B cell (primary cell): ENCODE data around the gene ANKRD50. TPM values are rescaled to one million over a fixed set of nuclear protein-coding genes. Genes with fewer than 3 reads are reported as not detected.
A peak's percentile ranks its signal among the peaks of the same experiment; 100 is the strongest.

ENCODE experiments used
- ATAC-seq: fragments of 200-7000 bp; cut with Tn5 transposase; one replicate; pipeline ENCODE4 v1.10.0; 2021; ENCODE audit warnings: low read depth, mild to moderate bottlenecking, moderate number of reproducible peaks, moderate library complexity
- CTCF ChIA-PET: fragments of 350-600 bp; sonication (Branson Sonifier 250); formaldehyde crosslinking; loops from one replicate; lab custom pipeline; 2021; ENCODE audit warnings: antibody characterized with exemption, inconsistent platforms; lab: Charles Lee
- POLR2A ChIA-PET: fragments of 350-600 bp; sonication (Branson Sonifier 250); formaldehyde crosslinking; loops from one replicate; lab custom pipeline; 2021; ENCODE audit warnings: antibody characterized with exemption; lab: Charles Lee
- DNase-seq: peaks from one replicate; pipeline ENCODE4 v3.0.0; 2013
- H2AFZ ChIP-seq: 2 replicates; pipeline ENCODE4 v1.6.1; 2012; ENCODE audit warnings: mild to moderate bottlenecking, low read depth, low read length; ENCODE audit not compliant: insufficient read depth, poor library complexity, severe bottlenecking
- H3K27ac ChIP-seq, 2 donors: 1 replicate in 1 of 2; 2 replicates in 1 of 2; pipeline ENCODE4 v1.5.1; 2012 to 2013; ENCODE audit warnings: low read length in 2 of 2, mild to moderate bottlenecking in 2 of 2, moderate library complexity in 1 of 2
- H3K27me3 ChIP-seq, 4 experiments: fragments of 200-600 bp in 1 of 4; sonication (generic) in 1 of 4; replicated peaks in 1 of 4; 1 replicate in 2 of 4; 2 replicates in 2 of 4; pipeline versions ENCODE4 v1.6.1 to v1.7.0; 2013 to 2016; ENCODE audit warnings: low read length in 3 of 4, mild to moderate bottlenecking in 2 of 4, mixed read lengths in 1 of 4, moderate library complexity in 1 of 4; ENCODE audit not compliant: insufficient read depth in 4 of 4, control insufficient read depth in 3 of 4; ENCODE audit errors: control extremely low read depth in 1 of 4
- H3K36me3 ChIP-seq, 2 experiments: replicated peaks in 1 of 2; 1 replicate in 1 of 2; 2 replicates in 1 of 2; pipeline versions ENCODE4 v1.6.1 to v1.7.1; 2013; ENCODE audit warnings: low read length in 1 of 2; ENCODE audit not compliant: insufficient read depth in 2 of 2, control insufficient read depth in 1 of 2; ENCODE audit errors: control extremely low read depth in 1 of 2, extremely low read depth in 1 of 2
- H3K4me1 ChIP-seq, 2 donors: fragments of 200-600 bp in 1 of 2; sonication (generic) in 1 of 2; 1 replicate in 1 of 2; 2 replicates in 1 of 2; pipeline versions ENCODE4 v1.5.1 to v1.6.1; 2013 to 2017; ENCODE audit warnings: low read length in 2 of 2; ENCODE audit not compliant: control insufficient read depth in 2 of 2, insufficient read depth in 2 of 2
- H3K4me2 ChIP-seq: replicated peaks from 2 replicates; pipeline ENCODE3; 2012; ENCODE audit warnings: mild to moderate bottlenecking, low read depth, low read length; ENCODE audit not compliant: poor library complexity, severe bottlenecking
- H3K4me3 ChIP-seq, 5 experiments: fragments of 200-600 bp in 1 of 5; sonication (generic) in 1 of 5; 1 replicate in 3 of 5; 2 replicates in 2 of 5; pipeline versions ENCODE4 v1.5.1 to v1.7.0; 2011 to 2016; ENCODE audit warnings: low read length in 4 of 5, mild to moderate bottlenecking in 4 of 5, low read depth in 2 of 5, control low read depth in 1 of 5, moderate library complexity in 1 of 5; ENCODE audit not compliant: insufficient read depth in 1 of 5; ENCODE audit errors: control extremely low read depth in 1 of 5, extremely low read depth in 1 of 5
- H3K79me2 ChIP-seq: fragments of 200-600 bp; sonication (generic); one replicate; pipeline ENCODE4 v1.6.0; 2016; ENCODE audit warnings: low read length; ENCODE audit not compliant: control insufficient read depth, insufficient read depth
- H3K9ac ChIP-seq: fragments of 200-600 bp; sonication (generic); 2 replicates; pipeline ENCODE4 v1.6.1; 2017; ENCODE audit warnings: mild to moderate bottlenecking, low read length, moderate library complexity
- H3K9me3 ChIP-seq, 3 donors: one replicate each; pipeline versions ENCODE4 v1.6.1 to v1.7.1; 2013; ENCODE audit warnings: low read length in 2 of 3; ENCODE audit not compliant: control insufficient read depth in 2 of 3, insufficient read depth in 1 of 3; ENCODE audit errors: control extremely low read depth in 1 of 3
- H4K20me1 ChIP-seq: 2 replicates; pipeline ENCODE4 v1.6.0; 2012; ENCODE audit warnings: mild to moderate bottlenecking, low read length; ENCODE audit not compliant: insufficient read depth, control insufficient read depth, poor library complexity, severe bottlenecking
- H3K27ac Mint-ChIP-seq: one replicate; pipeline ENCODE4 v1.8.0; 2021; ENCODE audit warnings: mixed read lengths
- H3K27me3 Mint-ChIP-seq: one replicate; pipeline ENCODE4 v1.8.0; 2021; ENCODE audit warnings: mixed read lengths
- H3K4me1 Mint-ChIP-seq: one replicate; pipeline ENCODE4 v1.8.0; 2021; ENCODE audit warnings: mixed read lengths
- H3K4me3 Mint-ChIP-seq: one replicate; pipeline ENCODE4 v1.8.0; 2021; ENCODE audit warnings: mixed read lengths
- H3K9me3 Mint-ChIP-seq: one replicate; pipeline ENCODE4 v1.8.0; 2022; ENCODE audit warnings: mixed read lengths; ENCODE audit not compliant: insufficient read depth
- CTCF ChIP-seq: fragments of 200-600 bp; IDR thresholded peaks from one replicate; pipeline ENCODE4 v1.8.0; 2022; ENCODE audit warnings: antibody characterized with exemption, mild to moderate bottlenecking
- EZH2 ChIP-seq: IDR thresholded peaks from 2 replicates; pipeline ENCODE4 v1.6.1; 2012; ENCODE audit warnings: borderline replicate concordance, low read depth, mild to moderate bottlenecking, moderate library complexity, low read length; ENCODE audit not compliant: insufficient read depth, poor library complexity, severe bottlenecking
- WGBS: methylation state at CpG from one replicate; pipeline ENCODE4 v1.1.5; 2013; ENCODE audit warnings: missing lambda C conversion rate; ENCODE audit not compliant: insufficient coverage; 5-methylcytosine and 5-hydroxymethylcytosine counted together
- intact Hi-C: fragments of 100-400 bp; cut with micrococcal nuclease; formaldehyde crosslinking; loops from one replicate; pipeline ENCODE4 v1.10.0; 2022
- polyA plus RNA-seq: library from polyadenylated mRNA; depleted of rRNA; stranded (reverse); fragments of >200 nt; gene quantifications from 2 replicates; pipeline ENCODE4 v1.2.3, GENCODE V29; 2012
- total RNA-seq, 2 donors: library from RNA; stranded (reverse); fragments of 120-200 nt in 1 of 2; gene quantifications; 1 replicate in 1 of 2; 2 replicates in 1 of 2; pipeline versions ENCODE4 v1.2.3 to v1.2.4, GENCODE V29; 2013 to 2022

The ANKRD50 gene
- total and polyA plus RNA-seq, 2 donors (not counting 1 experiment from before 2014, with no cell fraction given) = 0.18 to 0.47 TPM

GRCh38 chr4:124711471-124712371, 811 bp downstream of the ANKRD50 start:
- Mint-ChIP-seq H3K27me3 (peaks cover 19% of the 10 kb centered on the region), H3K27ac (no peak overlapping the region), H3K4me3 (no peak overlapping the region), H3K9me3 (peaks cover 3% of the 10 kb centered on the region), H3K4me1 (peaks cover 7% of the 10 kb centered on the region)
- CTCF ChIA-PET = no interaction called here
- TF ChIP-seq EZH2 (no peak), CTCF (no peak)
- POLR2A ChIA-PET = no interaction called here
- Histone ChIP-seq H3K36me3 (no peaks in the 10 kb centered on the region), H3K27me3 (peaks cover 0 to 7% (median 0%) of the 10 kb centered on the region in 4 experiments), H3K27ac (peak overlapping the region in 1 of 2 donors; percentile 56), H4K20me1 (no peaks in the 10 kb centered on the region), H3K4me3 (peak overlapping the region; percentile 47 to 71 (median 64)), H3K9ac (peak overlapping the region; percentile 67), H2AFZ (peak overlapping the region; percentile 84), H3K79me2 (no peaks in the 10 kb centered on the region), H3K4me1 (peaks cover 15 to 23% of the 10 kb centered on the region in 2 donors), H3K4me2 (peak overlapping the region; percentile 80), H3K9me3 (no peaks in the 10 kb centered on the region)
- intact Hi-C loops = no loop called here
- ATAC-seq = no peak
- peak; percentile 31 for DNase-seq
- 5% methylated on average over 30 of the region's 35 CpGs for WGBS

- Mint-ChIP-seq H3K27ac (no peak overlapping the region), H3K27me3 (peaks cover 19% of the 10 kb centered on the region), H3K9me3 (peaks cover 3% of the 10 kb centered on the region), H3K4me3 (no peak overlapping the region), H3K4me1 (peaks cover 7% of the 10 kb centered on the region)
- Histone ChIP-seq H3K4me3 (no peak overlapping the region), H3K4me2 (peak overlapping the region; percentile 80), H2AFZ (no peak overlapping the region), H3K9ac (no peak overlapping the region), H3K4me1 (peaks cover 15 to 23% of the 10 kb centered on the region in 2 donors), H3K27ac (no peak overlapping the region), H3K36me3 (no peaks in the 10 kb centered on the region), H3K79me2 (no peaks in the 10 kb centered on the region), H3K9me3 (no peaks in the 10 kb centered on the region), H4K20me1 (no peaks in the 10 kb centered on the region), H3K27me3 (peaks cover 0 to 7% (median 0%) of the 10 kb centered on the region in 4 experiments)
- peak; percentile 2 for DNase-seq
- ATAC-seq = no peak
- CTCF ChIA-PET = no interaction called here
- intact Hi-C loops = no loop called here
- POLR2A ChIA-PET = no interaction called here
- 0% methylated on average over 1 of the region's 5 CpGs for WGBS
- TF ChIP-seq CTCF = no peak
- TF ChIP-seq EZH2 = no peak
Observed at GRCh38 chr4:124710911-124711310, 1.6 kb downstream of the ANKRD50 start.
